Measurements from ENCODE around the gene OR6N2. TPM values are rescaled to one million over a fixed set of nuclear protein-coding genes. Genes with fewer than 3 reads are reported as not detected.
A peak's percentile ranks its signal among the peaks of the same experiment; 100 is the strongest.

OR6N2 gene
- total and polyA plus RNA-seq, 9 of the 15 experiments (the other 6 are each of a cell fraction or from before 2014, with no cell fraction given), result not detected

GRCh38 chr1:158730453-158730852 lies 50.6 kb downstream of the OR6N2 start (continued):
- TF ChIP-seq CREB5 (CRISPR knock-in tag; IDR thresholded peaks at IDR 0.05), result no peak
- TF ChIP-seq, protein P1, sequence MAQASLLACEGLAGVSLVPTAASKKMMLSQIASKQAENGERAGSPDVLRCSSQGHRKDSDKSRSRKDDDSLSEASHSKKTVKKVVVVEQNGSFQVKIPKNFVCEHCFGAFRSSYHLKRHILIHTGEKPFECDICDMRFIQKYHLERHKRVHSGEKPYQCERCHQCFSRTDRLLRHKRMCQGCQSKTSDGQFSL (CRISPR knock-in tag; IDR thresholded peaks at IDR 0.05), result no peak
- TF ChIP-seq, protein P1 (tag; IDR thresholded peaks at IDR 0.05), result no peak
- no peak for TF ChIP-seq SMAD4 (CRISPR knock-in tag; conservative IDR thresholded peaks at IDR 0.05)

- POLR2A ChIA-PET, result interaction anchor here (0.6 to 0.8 kb wide), 4 partner anchors 43 to 58 kb away, joined by 3 to 4 read pairs (median 3); no protein-coding TSS in a partner anchor
- no peak for ATAC-seq
- no peaks in the 10 kb centered on the region for H3K36me3 ChIP-seq (ENCODE audit: control insufficient read depth, insufficient read depth, low read length)
- no peaks in the 10 kb centered on the region for H3K9me1 ChIP-seq (ENCODE audit: control insufficient read depth, insufficient read depth, low read length)
- H3K27ac ChIP-seq (ENCODE audit: extremely low read depth, low read depth, low read length), result no peak overlapping the region
- 12% methylated on average over 3 of the region's 3 CpGs for WGBS (ENCODE audit: insufficient coverage, low coverage, missing lambda C conversion rate)
- H2AFZ ChIP-seq (ENCODE audit: low read depth, low read length), result peak overlapping the region; percentile 23; the same call in 1 of the 2 replicates
- in situ Hi-C loops (cut with MboI), result no loop called here
- DNase-seq (ENCODE audit: extremely low read depth in 1 of 4, low spot score in 3 of 4), result no peak
- no peaks in the 10 kb centered on the region for H3K27me3 ChIP-seq (ENCODE audit: control insufficient read depth in 2 of 2, insufficient read depth in 2 of 2, low read length in 2 of 2)
- no TSS peak for BruUV-seq (replicated peaks)
- no peaks in the 10 kb centered on the region for H3K9me3 ChIP-seq (replicated peaks; ENCODE audit: control insufficient read depth, insufficient read depth, low read depth, low read length)
- H4K20me1 ChIP-seq (replicated peaks; ENCODE audit: control insufficient read depth, insufficient read depth, low read length), result no peaks in the 10 kb centered on the region
- intact Hi-C loops (cut with micrococcal nuclease), result no loop called here
- no peak overlapping the region for H3K4me2 ChIP-seq (ENCODE audit: insufficient read depth, low read length)
- no peak for FAIRE-seq
- CTCF ChIA-PET (ENCODE audit: low intra/inter-chr PET ratio), result no interaction called here
- H3K4me3 ChIP-seq, result no peak overlapping the region
- no peaks in the 10 kb centered on the region for H3K79me2 ChIP-seq (ENCODE audit: control insufficient read depth, insufficient read depth, low read length)
- H3K9ac ChIP-seq (ENCODE audit: insufficient read depth in 1 of 2, low read depth in 2 of 2, low read length in 2 of 2), result no peak overlapping the region
- H3K4me1 ChIP-seq (replicated peaks in 1 of 2; ENCODE audit: control insufficient read depth in 2 of 2, insufficient read depth in 2 of 2, low read length in 2 of 2), result peaks cover 3 to 33% of the 10 kb centered on the region in 2 experiments; a peak in 3 of 5 replicates
- TF ChIP-seq ATF7 (IDR thresholded peaks at IDR 0.05) (peak; percentile 21; the same call in 1 of the 2 replicates), ZNF75A (CRISPR knock-in tag; IDR thresholded peaks at IDR 0.05) (no peak), MYBL2 (IDR thresholded peaks at IDR 0.05; ENCODE audit: low read depth) (no peak), MYBL2 (CRISPR knock-in tag; IDR thresholded peaks at IDR 0.05; ENCODE audit: borderline replicate concordance) (no peak), ZNF507 (tag; conservative IDR thresholded peaks at IDR 0.05) (no peak), COPS2 (conservative IDR thresholded peaks at IDR 0.05) (no peak), NBN (IDR thresholded peaks at IDR 0.05; ENCODE audit: low read depth) (no peak), RB1 (IDR thresholded peaks at IDR 0.05; ENCODE audit: low read depth) (no peak), E2F3 (CRISPR knock-in tag; IDR thresholded peaks at IDR 0.05) (no peak), FOXA1 (IDR thresholded peaks at IDR 0.05; ENCODE audit: borderline replicate concordance) (no peak), PTRF (tag; IDR thresholded peaks at IDR 0.05) (no peak), CTBP1 (IDR thresholded peaks at IDR 0.05; ENCODE audit: borderline replicate concordance) (0 out of 2 replicates have a peak, but pooled peaks have one; percentile 22)
- TF ChIP-seq, protein P2, sequence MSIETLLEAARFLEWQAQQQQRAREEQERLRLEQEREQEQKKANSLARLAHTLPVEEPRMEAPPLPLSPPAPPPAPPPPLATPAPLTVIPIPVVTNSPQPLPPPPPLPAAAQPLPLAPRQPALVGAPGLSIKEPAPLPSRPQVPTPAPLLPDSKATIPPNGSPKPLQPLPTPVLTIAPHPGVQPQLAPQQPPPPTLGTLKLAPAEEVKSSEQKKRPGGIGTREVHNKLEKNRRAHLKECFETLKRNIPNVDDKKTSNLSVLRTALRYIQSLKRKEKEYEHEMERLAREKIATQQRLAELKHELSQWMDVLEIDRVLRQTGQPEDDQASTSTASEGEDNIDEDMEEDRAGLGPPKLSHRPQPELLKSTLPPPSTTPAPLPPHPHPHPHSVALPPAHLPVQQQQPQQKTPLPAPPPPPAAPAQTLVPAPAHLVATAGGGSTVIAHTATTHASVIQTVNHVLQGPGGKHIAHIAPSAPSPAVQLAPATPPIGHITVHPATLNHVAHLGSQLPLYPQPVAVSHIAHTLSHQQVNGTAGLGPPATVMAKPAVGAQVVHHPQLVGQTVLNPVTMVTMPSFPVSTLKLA (conservative IDR thresholded peaks at IDR 0.05), result 0 out of 4 replicates have a peak, but pooled peaks of 1 of the 2 experiments have one; percentile 6
Measured at GRCh38 chr1:158728510-158729225, 52.3 kb downstream of the OR6N2 start.

Data from K562 (cell line).